Liver (tissue), 9 donors: Measurements from ENCODE around the gene SPHK1. TPM values are rescaled to one million over a fixed set of nuclear protein-coding genes. Genes with fewer than 3 reads are reported as not detected.

Source experiments
- DNase-seq: peaks from one replicate; pipeline ENCODE4 v3.0.0-alpha.2; 2017; ENCODE audit warnings: low spot score
- H3K27ac ChIP-seq, 2 donors: one replicate each; pipeline ENCODE4 v1.7.0; 2013; ENCODE audit warnings: inconsistent platforms in 2 of 2, low read length in 2 of 2, control low read depth in 1 of 2, low read depth in 1 of 2, mild to moderate bottlenecking in 1 of 2
- H3K27me3 ChIP-seq, 4 donors: one replicate each; pipeline versions ENCODE4 v1.6.1 to v1.7.0; 2013; ENCODE audit warnings: low read length in 3 of 4, inconsistent platforms in 1 of 4, mild to moderate bottlenecking in 1 of 4, moderate library complexity in 1 of 4; ENCODE audit not compliant: control insufficient read depth in 4 of 4, insufficient read depth in 4 of 4
- H3K36me3 ChIP-seq, 4 donors: one replicate each; pipeline versions ENCODE4 v1.6.1 to v1.7.0; 2013; ENCODE audit warnings: low read length in 3 of 4, mild to moderate bottlenecking in 3 of 4, low read depth in 1 of 4, moderate library complexity in 1 of 4; ENCODE audit not compliant: control insufficient read depth in 4 of 4, insufficient read depth in 3 of 4
- H3K4me1 ChIP-seq, 4 donors: one replicate each; pipeline versions ENCODE4 v1.6.1 to v1.7.0; 2013; ENCODE audit warnings: low read length in 3 of 4, mild to moderate bottlenecking in 3 of 4, moderate library complexity in 1 of 4; ENCODE audit not compliant: control insufficient read depth in 4 of 4, insufficient read depth in 4 of 4
- H3K4me3 ChIP-seq, 3 donors: one replicate each; pipeline versions ENCODE4 v1.6.1 to v1.7.0; 2013; ENCODE audit warnings: low read length in 3 of 3, control low read depth in 1 of 3, low read depth in 1 of 3, mild to moderate bottlenecking in 1 of 3
- H3K9ac ChIP-seq, 2 donors: one replicate each; pipeline ENCODE4 v1.7.0; 2013; ENCODE audit warnings: low read length in 2 of 2, mild to moderate bottlenecking in 2 of 2, moderate library complexity in 2 of 2, control low read depth in 1 of 2, low read depth in 1 of 2
- H3K9me3 ChIP-seq, 4 donors: one replicate each; pipeline versions ENCODE4 v1.6.1 to v1.7.0; 2013; ENCODE audit warnings: low read length in 3 of 4; ENCODE audit not compliant: control insufficient read depth in 4 of 4
- ATF3 ChIP-seq: IDR thresholded peaks from 2 replicates; pipeline ENCODE4 v1.6.1; 2016; ENCODE audit warnings: antibody characterized with exemption
- CTCF ChIP-seq: fragments of 150-350 bp; IDR thresholded peaks from 2 replicates; pipeline ENCODE4 v1.5.1; 2017; ENCODE audit warnings: improper control_type of control experiment, low read depth, low read length; ENCODE audit not compliant: missing input control
- EGR1 ChIP-seq, 2 donors: IDR thresholded peaks; 2 replicates each; pipeline ENCODE4 v1.6.1; 2016 to 2018; ENCODE audit warnings: antibody characterized with exemption in 2 of 2, low read depth in 2 of 2
- FOXA1 ChIP-seq: IDR thresholded peaks from 2 replicates; pipeline ENCODE4 v1.6.1; 2016; ENCODE audit warnings: antibody characterized with exemption
- FOXA2 ChIP-seq: IDR thresholded peaks from 2 replicates; pipeline ENCODE4 v1.6.1; 2016; ENCODE audit warnings: antibody characterized with exemption
- GABPA ChIP-seq, 2 donors: IDR thresholded peaks in 1 of 2; conservative IDR thresholded peaks in 1 of 2; 2 replicates each; pipeline ENCODE4 v1.6.1; 2016; ENCODE audit warnings: antibody characterized with exemption in 2 of 2, mild to moderate bottlenecking in 1 of 2, moderate library complexity in 1 of 2
- HNF4A ChIP-seq, 2 donors: conservative IDR thresholded peaks; 2 replicates each; pipeline ENCODE4 v1.6.1; 2016; ENCODE audit warnings: antibody characterized with exemption in 2 of 2, mild to moderate bottlenecking in 2 of 2
- HNF4G ChIP-seq: IDR thresholded peaks from 2 replicates; pipeline ENCODE4 v1.6.1; 2016; ENCODE audit warnings: antibody characterized with exemption
- JUND ChIP-seq, 2 donors: IDR thresholded peaks; 2 replicates each; pipeline ENCODE4 v1.6.1; 2016; ENCODE audit warnings: antibody characterized with exemption in 2 of 2
- NR2F2 ChIP-seq: IDR thresholded peaks from 2 replicates; pipeline ENCODE4 v1.6.1; 2016; ENCODE audit warnings: antibody characterized with exemption
- RAD21 ChIP-seq, 2 donors: IDR thresholded peaks; 2 replicates each; pipeline ENCODE4 v1.6.1; 2016; ENCODE audit warnings: antibody characterized with exemption in 2 of 2, mild to moderate bottlenecking in 2 of 2
- REST ChIP-seq: IDR thresholded peaks from 2 replicates; pipeline ENCODE4 v1.6.1; 2016; ENCODE audit warnings: antibody characterized with exemption, mild to moderate bottlenecking
- RXRA ChIP-seq, 2 donors: IDR thresholded peaks; 2 replicates each; pipeline ENCODE4 v1.6.1; 2017 to 2018; ENCODE audit warnings: antibody characterized with exemption in 2 of 2, mild to moderate bottlenecking in 1 of 2
- SP1 ChIP-seq: IDR thresholded peaks from 2 replicates; pipeline ENCODE4 v1.6.1; 2018; ENCODE audit warnings: antibody characterized with exemption, mild to moderate bottlenecking
- TAF1 ChIP-seq: conservative IDR thresholded peaks from 2 replicates; pipeline ENCODE4 v1.6.1; 2016; ENCODE audit warnings: antibody characterized with exemption, mild to moderate bottlenecking
- YY1 ChIP-seq: IDR thresholded peaks from 2 replicates; pipeline ENCODE4 v1.6.1; 2016; ENCODE audit warnings: antibody characterized with exemption, mild to moderate bottlenecking
- ZBTB33 ChIP-seq: IDR thresholded peaks from 2 replicates; pipeline ENCODE4 v1.6.1; 2016; ENCODE audit warnings: antibody characterized with exemption
- WGBS: extraction: QIAGEN DNeasy Blood & Tissue Kit; methylation state at CpG from one replicate; pipeline ENCODE4 v1.1.7; 2013; 5-methylcytosine and 5-hydroxymethylcytosine counted together
- polyA plus RNA-seq, 2 donors: library from polyadenylated mRNA; stranded (reverse) in 1 of 2; unstranded in 1 of 2; fragments of 200-250 nt in 1 of 2; fragments of >200 nt in 1 of 2; fragmentation: Nextera tagmentation in 1 of 2; extraction: Ambion mirVana in 1 of 2; gene quantifications; one replicate each; pipeline versions ENCODE4 v1.2.1 to v1.2.3, GENCODE V29; 2013 to 2015
- total RNA-seq, 2 donors: library from RNA; depleted of rRNA; stranded (reverse); fragments of >200 nt; gene quantifications; one replicate each; pipeline ENCODE4 v1.2.3, GENCODE V29; 2014
- TF ChIP-seq, protein P1 (sequence below): IDR thresholded peaks from 2 replicates; pipeline ENCODE4 v1.6.1; 2016; ENCODE audit warnings: antibody characterized with exemption
- donor health status: healthy.
- donor health status: healthy.
- donor health status: healthy.
- donor health status: healthy.
- donor health status: healthy.

SPHK1 gene
- total and polyA plus RNA-seq, 4 donors: 0.89 to 11.4 (median 1.1) TPM

DNA sequence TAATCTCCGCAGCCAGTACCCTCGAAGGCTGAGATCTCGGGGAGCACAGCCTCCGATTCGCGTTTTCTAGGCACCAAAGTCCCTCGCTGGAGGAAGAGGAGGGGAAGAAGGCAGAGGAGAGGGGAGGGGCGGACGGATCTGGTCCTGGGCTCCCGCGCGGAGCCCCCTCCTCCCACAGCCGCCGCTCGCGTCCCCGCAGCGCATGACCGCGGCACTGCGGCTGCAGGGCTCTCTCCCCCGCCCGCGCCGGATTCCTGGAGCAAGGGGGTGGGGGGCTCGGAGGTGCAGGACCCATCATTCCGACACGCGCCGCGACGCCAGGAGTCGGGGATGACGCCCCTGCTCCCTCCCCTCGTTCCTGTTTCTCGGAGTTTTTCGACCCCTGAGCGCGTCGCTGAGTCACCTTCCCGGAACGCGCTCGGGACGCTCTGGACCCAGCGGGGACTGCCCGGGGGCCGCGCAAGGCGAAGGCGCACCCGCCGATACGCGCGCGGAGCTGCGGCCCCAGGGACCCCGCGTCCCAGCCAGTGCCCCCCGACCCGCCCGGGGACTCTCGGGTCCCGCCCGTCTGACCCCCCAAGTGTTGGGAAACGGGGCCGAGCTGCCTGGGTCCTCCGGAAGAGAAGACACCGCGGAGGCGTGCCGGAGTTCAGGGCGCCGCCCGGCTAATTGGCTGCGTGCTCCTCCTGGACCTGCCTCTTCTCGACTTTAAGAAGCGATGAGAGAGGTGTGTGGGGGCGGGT lies 1.4 kb upstream of the SPHK1 start:
- Histone ChIP-seq H3K4me1 (peaks cover 14 to 40% (median 29%) of the 10 kb centered on the region in 4 donors), H3K27ac (peak overlapping the region; percentile 15 to 67), H3K9me3 (no peaks in the 10 kb centered on the region), H3K27me3 (no peaks in the 10 kb centered on the region), H3K4me3 (peak overlapping the region; percentile 23 to 54 (median 46)), H3K36me3 (no peaks in the 10 kb centered on the region), H3K9ac (peak overlapping the region in 1 of 2 donors; percentile 37)
- TF ChIP-seq, protein P1, sequence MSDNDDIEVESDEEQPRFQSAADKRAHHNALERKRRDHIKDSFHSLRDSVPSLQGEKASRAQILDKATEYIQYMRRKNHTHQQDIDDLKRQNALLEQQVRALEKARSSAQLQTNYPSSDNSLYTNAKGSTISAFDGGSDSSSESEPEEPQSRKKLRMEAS: no peak
- TF ChIP-seq HNF4A (conservative IDR thresholded peaks at IDR 0.05) (no peak), FOXA1 (no peak), TAF1 (no peak), HNF4G (no peak), YY1 (no peak), ATF3 (no peak), ZBTB33 (no peak), GABPA (IDR thresholded peaks at IDR 0.05 in 1 of 2, conservative IDR thresholded peaks at IDR 0.05 in 1 of 2) (no peak), FOXA2 (no peak), SP1 (no peak), CTCF (no peak), RXRA (IDR thresholded peaks at IDR 0.05) (no peak), RAD21 (IDR thresholded peaks at IDR 0.05) (no peak), EGR1 (IDR thresholded peaks at IDR 0.05; ENCODE audit: low read depth in 2 of 2) (no peak), JUND (IDR thresholded peaks at IDR 0.05) (no peak)
- DNase-seq: peak; percentile 64
- 2% methylated on average over 80 of the region's 80 CpGs for WGBS

DNA sequence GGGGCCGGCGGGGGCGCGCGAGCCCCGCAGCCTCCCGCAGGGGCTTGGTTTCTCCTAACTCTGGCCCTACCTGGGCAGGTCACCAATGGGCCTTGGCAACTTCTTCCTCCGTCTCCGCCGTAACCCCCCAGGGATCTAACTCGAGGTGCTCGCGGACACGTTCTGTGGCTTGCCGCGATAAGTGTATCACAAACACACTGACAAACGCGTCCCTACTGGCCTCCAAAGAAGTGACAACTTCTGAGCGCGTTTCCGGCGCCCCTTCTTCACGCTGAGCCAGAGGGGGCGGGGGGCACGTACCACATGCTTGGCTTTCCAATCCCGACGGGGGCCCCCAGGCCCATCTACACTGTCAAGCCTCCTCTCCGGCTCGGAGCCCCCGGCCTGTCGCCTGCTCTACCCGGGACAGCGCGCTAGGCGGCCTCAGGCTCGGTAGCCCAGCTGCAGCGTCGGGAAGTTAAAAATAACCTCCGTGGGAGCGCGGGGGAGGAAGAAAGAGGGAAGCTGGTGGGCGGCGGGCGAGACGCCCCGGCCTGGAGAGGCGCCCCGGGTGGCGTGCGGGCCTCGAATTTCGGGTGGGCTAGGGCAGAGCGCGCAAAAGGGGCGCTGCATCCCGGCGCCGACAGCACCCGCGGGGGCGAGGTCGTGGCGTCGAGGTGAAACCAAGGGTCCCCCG lies 725 bp upstream of the SPHK1 start:
- H3K4me1 ChIP-seq: peaks cover 14 to 40% (median 29%) of the 10 kb centered on the region in 4 donors
- H3K27ac ChIP-seq: peak overlapping the region; percentile 15 to 67
- peak; percentile 57 for DNase-seq
- H3K36me3 ChIP-seq: no peaks in the 10 kb centered on the region
- no peaks in the 10 kb centered on the region for H3K27me3 ChIP-seq
- H3K9me3 ChIP-seq: no peaks in the 10 kb centered on the region
- peak overlapping the region in 1 of 2 donors; percentile 37 for H3K9ac ChIP-seq
- WGBS: under 1% methylated on average over 65 of the region's 65 CpGs
- H3K4me3 ChIP-seq: peak overlapping the region; percentile 35 to 54 (median 46)
- TF ChIP-seq TAF1: no peak
- TF ChIP-seq EGR1 (IDR thresholded peaks at IDR 0.05; ENCODE audit: low read depth in 2 of 2): no peak
- no peak for TF ChIP-seq NR2F2
- TF ChIP-seq HNF4G: no peak
- no peak for TF ChIP-seq FOXA2
- no peak for TF ChIP-seq JUND (IDR thresholded peaks at IDR 0.05)
- no peak for TF ChIP-seq REST
- TF ChIP-seq, protein P1: no peak
- TF ChIP-seq YY1: no peak
- TF ChIP-seq ATF3: no peak
- TF ChIP-seq ZBTB33: no peak
- no peak for TF ChIP-seq HNF4A (conservative IDR thresholded peaks at IDR 0.05)
- no peak for TF ChIP-seq RAD21 (IDR thresholded peaks at IDR 0.05)
- no peak for TF ChIP-seq FOXA1
- no peak for TF ChIP-seq RXRA (IDR thresholded peaks at IDR 0.05)
